H9 (cell line): Measurements from ENCODE around the gene E2F7. TPM values are rescaled to one million over a fixed set of nuclear protein-coding genes. Genes with fewer than 3 reads are reported as not detected.

Experiments used
- DNase-seq: peaks from one replicate; pipeline ENCODE4 v3.0.0-alpha.2; 2017
- H2AFZ ChIP-seq: one replicate; pipeline ENCODE4 v1.6.1; 2013; ENCODE audit warnings: mild to moderate bottlenecking, low read length, control low read depth, moderate library complexity
- H2AK5ac ChIP-seq: 2 replicates; pipeline ENCODE4 v1.6.1; 2013; ENCODE audit warnings: low read length, control low read depth, mixed read lengths; ENCODE audit not compliant: insufficient read length
- H2BK120ac ChIP-seq: one replicate; pipeline ENCODE4 v1.6.1; 2013; ENCODE audit warnings: low read depth, mild to moderate bottlenecking, low read length, control low read depth, inconsistent platforms; ENCODE audit not compliant: poor library complexity, severe bottlenecking
- H2BK12ac ChIP-seq: 2 replicates; pipeline ENCODE4 v1.6.1; 2013; ENCODE audit warnings: low read length, control low read depth, mixed read lengths, low read depth; ENCODE audit not compliant: insufficient read length
- H2BK15ac ChIP-seq: 2 replicates; pipeline ENCODE4 v1.6.1; 2013; ENCODE audit warnings: low read depth, low read length, control low read depth
- H2BK20ac ChIP-seq: one replicate; pipeline ENCODE4 v1.6.1; 2013; ENCODE audit warnings: low read depth, mild to moderate bottlenecking, low read length, control low read depth, inconsistent platforms; ENCODE audit not compliant: poor library complexity, severe bottlenecking
- H2BK5ac ChIP-seq: 2 replicates; pipeline ENCODE4 v1.6.1; 2013; ENCODE audit warnings: low read length, control low read depth, mixed read lengths; ENCODE audit not compliant: insufficient read length
- H3K14ac ChIP-seq: 2 replicates; pipeline ENCODE4 v1.6.1; 2013; ENCODE audit warnings: low read length, control low read depth; ENCODE audit not compliant: insufficient read depth
- H3K18ac ChIP-seq: 2 replicates; pipeline ENCODE4 v1.6.1; 2013; ENCODE audit warnings: low read depth, mild to moderate bottlenecking, mixed read lengths, low read length, control low read depth; ENCODE audit not compliant: insufficient read length
- H3K23ac ChIP-seq: 2 replicates; pipeline ENCODE4 v1.6.1; 2013; ENCODE audit warnings: low read length, control low read depth, mixed read lengths, low read depth; ENCODE audit not compliant: insufficient read length
- H3K23me2 ChIP-seq: 2 replicates; pipeline ENCODE4 v1.6.1; 2013; ENCODE audit warnings: low read depth, mild to moderate bottlenecking, mixed read lengths, low read length, control low read depth; ENCODE audit not compliant: insufficient read length, poor library complexity, severe bottlenecking
- H3K27ac ChIP-seq: 2 replicates; pipeline ENCODE4 v1.5.1; 2013; ENCODE audit warnings: low read length, control low read depth, mixed read lengths, low read depth; ENCODE audit not compliant: insufficient read length
- H3K27me3 ChIP-seq: 2 replicates; pipeline ENCODE4 v1.6.1; 2013; ENCODE audit warnings: low read length, control low read depth, inconsistent platforms; ENCODE audit not compliant: insufficient read depth
- H3K4ac ChIP-seq: 2 replicates; pipeline ENCODE4 v1.6.1; 2013; ENCODE audit warnings: low read depth, mild to moderate bottlenecking, control low read depth, inconsistent platforms, low read length, moderate library complexity
- H3K4me1 ChIP-seq: 2 replicates; pipeline ENCODE4 v1.6.1; 2013; ENCODE audit warnings: low read length, control low read depth, inconsistent platforms; ENCODE audit not compliant: insufficient read depth
- H3K4me2 ChIP-seq: 2 replicates; pipeline ENCODE4 v1.6.1; 2013; ENCODE audit warnings: low read length, control low read depth, mixed read lengths; ENCODE audit not compliant: insufficient read length, insufficient read depth
- H3K56ac ChIP-seq: 2 replicates; pipeline ENCODE4 v1.6.1; 2013; ENCODE audit warnings: low read depth, mild to moderate bottlenecking, mixed read lengths, low read length, control low read depth; ENCODE audit not compliant: insufficient read length
- H3K79me1 ChIP-seq: 2 replicates; pipeline ENCODE4 v1.6.1; 2013; ENCODE audit warnings: low read depth, mild to moderate bottlenecking, moderate library complexity, low read length, control low read depth, inconsistent platforms; ENCODE audit not compliant: insufficient read depth, poor library complexity, severe bottlenecking
- H3K79me2 ChIP-seq: 2 replicates; pipeline ENCODE4 v1.6.1; 2013; ENCODE audit warnings: low read length, control low read depth, inconsistent platforms; ENCODE audit not compliant: insufficient read depth
- H3K9ac ChIP-seq: 2 replicates; pipeline ENCODE4 v1.6.1; 2013; ENCODE audit warnings: low read length, control low read depth, mixed read lengths; ENCODE audit not compliant: insufficient read length; ENCODE audit errors: extremely low read depth
- H3K9me3 ChIP-seq: one replicate; pipeline ENCODE4 v1.6.1; 2013; ENCODE audit warnings: low read depth, low read length, inconsistent platforms; ENCODE audit not compliant: control insufficient read depth
- H3T11ph ChIP-seq: one replicate; pipeline ENCODE4 v1.6.1; 2013; ENCODE audit warnings: mild to moderate bottlenecking, low read length, control low read depth, inconsistent platforms
- H4K20me1 ChIP-seq: one replicate; pipeline ENCODE4 v1.6.1; 2013; ENCODE audit not compliant: control insufficient read depth, insufficient read length, insufficient read depth
- H4K5ac ChIP-seq: 2 replicates; pipeline ENCODE4 v1.6.1; 2013; ENCODE audit warnings: low read depth, mild to moderate bottlenecking, mixed read lengths, low read length, control low read depth; ENCODE audit not compliant: insufficient read length
- H4K8ac ChIP-seq: replicated peaks from 2 replicates; pipeline ENCODE4 v1.6.1; 2013; ENCODE audit warnings: low read length, control low read depth, mixed read lengths, low read depth; ENCODE audit not compliant: insufficient read length
- H4K91ac ChIP-seq: 2 replicates; pipeline ENCODE4 v1.6.1; 2013; ENCODE audit warnings: low read depth, mild to moderate bottlenecking, moderate library complexity, mixed read lengths, low read length, control low read depth; ENCODE audit not compliant: insufficient read length
- H3K27ac Mint-ChIP-seq, 3 experiments: 2 replicates in 2 of 3; 3 replicates in 1 of 3; pipeline ENCODE4 v1.8.0; 2020 to 2021; ENCODE audit warnings: mixed read lengths in 3 of 3, mild to moderate bottlenecking in 1 of 3, moderate library complexity in 1 of 3
- H3K27me3 Mint-ChIP-seq: 2 replicates; pipeline ENCODE4 v1.8.0; 2021; ENCODE audit warnings: low read depth, mild to moderate bottlenecking, moderate library complexity, mixed read lengths
- H3K36me3 Mint-ChIP-seq, 3 experiments: 2 replicates in 2 of 3; 3 replicates in 1 of 3; pipeline ENCODE4 v1.8.0; 2020 to 2021; ENCODE audit warnings: low read depth in 3 of 3, mixed read lengths in 3 of 3; ENCODE audit not compliant: insufficient read depth in 1 of 3
- H3K4me1 Mint-ChIP-seq, 2 experiments: 2 replicates each; pipeline ENCODE4 v1.8.0; 2020; ENCODE audit warnings: mixed read lengths in 2 of 2
- H3K4me3 Mint-ChIP-seq, 2 experiments: 2 replicates in 1 of 2; 3 replicates in 1 of 2; pipeline ENCODE4 v1.8.0; 2020 to 2021; ENCODE audit warnings: mild to moderate bottlenecking in 2 of 2, mixed read lengths in 2 of 2, moderate library complexity in 1 of 2
- H3K9me3 Mint-ChIP-seq, 2 experiments: 2 replicates in 1 of 2; 3 replicates in 1 of 2; pipeline ENCODE4 v1.8.0; 2020; ENCODE audit warnings: mild to moderate bottlenecking in 2 of 2, mixed read lengths in 2 of 2, moderate library complexity in 1 of 2
- WGBS: extraction: QIAGEN DNeasy Blood & Tissue Kit; methylation state at CpG from one replicate; pipeline ENCODE4 v1.1.7; 2013; ENCODE audit warnings: missing lambda C conversion rate, low lambda C conversion rate, mixed read lengths; ENCODE audit not compliant: insufficient read length; ENCODE audit errors: extremely low coverage; 5-methylcytosine and 5-hydroxymethylcytosine counted together
- total RNA-seq: library from RNA; stranded (reverse); gene quantifications from 2 replicates; pipeline ENCODE4 v1.2.1, GENCODE V29; 2021
- TF ChIP-seq, protein P1 (sequence below): fragments of 200-600 bp; sonication (generic); conservative IDR thresholded peaks from 3 replicates; pipeline ENCODE4 v1.8.0; 2021; ENCODE audit warnings: antibody characterized with exemption, mild to moderate bottlenecking

Gene E2F7
- total RNA-seq, 1 experiment from 2014 or later, result 24.5 TPM

DNA sequence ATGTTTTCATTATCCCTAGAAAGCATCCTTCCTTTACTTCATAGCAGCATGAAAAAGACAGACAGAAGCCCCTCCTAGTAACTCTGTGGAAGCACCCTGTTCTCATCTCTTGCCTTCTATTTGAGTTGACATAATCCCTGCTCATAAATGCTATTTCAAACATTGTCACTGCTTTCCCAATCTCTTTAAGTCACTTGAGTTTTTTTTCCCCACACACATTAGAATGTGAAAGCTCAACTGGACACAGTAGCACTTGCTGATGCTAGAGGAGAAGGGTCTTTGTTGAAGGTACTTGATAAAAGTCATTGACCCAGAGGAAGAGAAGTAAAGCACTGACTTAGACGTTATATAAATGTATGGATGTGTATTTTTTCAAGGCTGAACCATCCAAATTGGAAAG, 3.0 kb downstream of the E2F7 start:
- H3K23me2 ChIP-seq, result peaks cover 5% of the 10 kb centered on the region
- H4K91ac ChIP-seq, result no peak overlapping the region
- H3K27ac Mint-ChIP-seq, result no peak overlapping the region
- H2BK5ac ChIP-seq, result no peak overlapping the region
- no peaks in the 10 kb centered on the region for H3K27me3 ChIP-seq
- no peak overlapping the region for H3K56ac ChIP-seq
- no peaks in the 10 kb centered on the region for H3K9me3 ChIP-seq
- no peaks in the 10 kb centered on the region for H4K20me1 ChIP-seq
- H2BK120ac ChIP-seq, result no peak overlapping the region
- WGBS, result no CpG with 5 or more reads among the region's 1 CpG
- no peak overlapping the region for H3K4me3 Mint-ChIP-seq
- H3K79me1 ChIP-seq, result peaks cover 5% of the 10 kb centered on the region
- no peak overlapping the region for H3K4ac ChIP-seq
- H2AFZ ChIP-seq, result no peak overlapping the region
- peaks cover 24 to 33% of the 10 kb centered on the region in 2 experiments for H3K4me1 Mint-ChIP-seq
- no peak overlapping the region for H2BK12ac ChIP-seq
- no peak overlapping the region for H3K18ac ChIP-seq
- DNase-seq, result no peak
- no peak overlapping the region for H4K5ac ChIP-seq
- H3K36me3 Mint-ChIP-seq, result peaks cover 27 to 57% (median 48%) of the 10 kb centered on the region in 3 experiments; a peak in 6 of 7 replicates
- H2AK5ac ChIP-seq, result no peak overlapping the region
- H3K9me3 Mint-ChIP-seq, result no peaks in the 10 kb centered on the region
- no peak overlapping the region for H4K8ac ChIP-seq
- H3T11ph ChIP-seq, result no peak overlapping the region
- no peak overlapping the region for H3K14ac ChIP-seq
- TF ChIP-seq, protein P1, sequence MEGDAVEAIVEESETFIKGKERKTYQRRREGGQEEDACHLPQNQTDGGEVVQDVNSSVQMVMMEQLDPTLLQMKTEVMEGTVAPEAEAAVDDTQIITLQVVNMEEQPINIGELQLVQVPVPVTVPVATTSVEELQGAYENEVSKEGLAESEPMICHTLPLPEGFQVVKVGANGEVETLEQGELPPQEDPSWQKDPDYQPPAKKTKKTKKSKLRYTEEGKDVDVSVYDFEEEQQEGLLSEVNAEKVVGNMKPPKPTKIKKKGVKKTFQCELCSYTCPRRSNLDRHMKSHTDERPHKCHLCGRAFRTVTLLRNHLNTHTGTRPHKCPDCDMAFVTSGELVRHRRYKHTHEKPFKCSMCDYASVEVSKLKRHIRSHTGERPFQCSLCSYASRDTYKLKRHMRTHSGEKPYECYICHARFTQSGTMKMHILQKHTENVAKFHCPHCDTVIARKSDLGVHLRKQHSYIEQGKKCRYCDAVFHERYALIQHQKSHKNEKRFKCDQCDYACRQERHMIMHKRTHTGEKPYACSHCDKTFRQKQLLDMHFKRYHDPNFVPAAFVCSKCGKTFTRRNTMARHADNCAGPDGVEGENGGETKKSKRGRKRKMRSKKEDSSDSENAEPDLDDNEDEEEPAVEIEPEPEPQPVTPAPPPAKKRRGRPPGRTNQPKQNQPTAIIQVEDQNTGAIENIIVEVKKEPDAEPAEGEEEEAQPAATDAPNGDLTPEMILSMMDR, result no peak
- no peak overlapping the region for H2BK20ac ChIP-seq
- no peak overlapping the region for H3K27ac ChIP-seq
- H3K9ac ChIP-seq, result no peak overlapping the region
- no peaks in the 10 kb centered on the region for H3K27me3 Mint-ChIP-seq
- H3K79me2 ChIP-seq, result peaks cover 2% of the 10 kb centered on the region; the same call in 1 of the 2 replicates
- H2BK15ac ChIP-seq, result no peak overlapping the region
- no peak overlapping the region for H3K23ac ChIP-seq
- no peaks in the 10 kb centered on the region; the same call in 1 of the 2 replicates for H3K4me1 ChIP-seq
- no peak overlapping the region for H3K4me2 ChIP-seq
